ENCODE results near the gene ZNF579.

Gene ZNF579

GRCh38 chr19:55609326-55609725 lies 28.7 kb upstream of the ZNF579 start:
- no peaks in the 10 kb centered on the region for H3K27me3 ChIP-seq (ENCODE audit: control insufficient read depth in 1 of 2, insufficient read depth in 2 of 2, low read length in 2 of 2)
- no peak overlapping the region for H3K4me3 ChIP-seq (ENCODE audit: low read depth in 1 of 2, low read length in 2 of 2)
- H3K9me3 ChIP-seq (ENCODE audit: low read length), result no peaks in the 10 kb centered on the region
- no peak overlapping the region for H3K9ac ChIP-seq (ENCODE audit: low read length)
- peaks cover 27% of the 10 kb centered on the region for H3K4me1 ChIP-seq (ENCODE audit: insufficient read depth, low read length)
- no peak overlapping the region for H3K27ac ChIP-seq (ENCODE audit: low read depth, low read length)
- H3K36me3 ChIP-seq (ENCODE audit: insufficient read depth, low read length), result peaks cover 6% of the 10 kb centered on the region

- Histone ChIP-seq H3K9me3 (ENCODE audit: low read length) (no peaks in the 10 kb centered on the region), H3K4me3 (ENCODE audit: low read depth in 1 of 2, low read length in 2 of 2) (peak overlapping the region in 1 of 2 donors; percentile 86), H3K27me3 (ENCODE audit: control insufficient read depth in 1 of 2, insufficient read depth in 2 of 2, low read length in 2 of 2) (no peaks in the 10 kb centered on the region), H3K36me3 (ENCODE audit: insufficient read depth, low read length) (peaks cover 6% of the 10 kb centered on the region), H3K4me1 (ENCODE audit: insufficient read depth, low read length) (peaks cover 25% of the 10 kb centered on the region), H3K9ac (ENCODE audit: low read length) (peak overlapping the region; percentile 65), H3K27ac (ENCODE audit: low read depth, low read length) (no peak overlapping the region)
These were observed 26.2 kb upstream of the ZNF579 start for GRCh38 chr19:55606817-55607216.

GRCh38 chr19:55606471-55606787 lies 25.8 kb upstream of the ZNF579 start:
- H3K36me3 ChIP-seq (ENCODE audit: insufficient read depth, low read length), result peaks cover 6% of the 10 kb centered on the region
- peaks cover 23% of the 10 kb centered on the region for H3K4me1 ChIP-seq (ENCODE audit: insufficient read depth, low read length)
- peak overlapping the region in 1 of 2 donors; percentile 86 for H3K4me3 ChIP-seq (ENCODE audit: low read depth in 1 of 2, low read length in 2 of 2)
- H3K27me3 ChIP-seq (ENCODE audit: control insufficient read depth in 1 of 2, insufficient read depth in 2 of 2, low read length in 2 of 2), result no peaks in the 10 kb centered on the region
- peak overlapping the region; percentile 20 for H3K27ac ChIP-seq (ENCODE audit: low read depth, low read length)
- peak overlapping the region; percentile 65 for H3K9ac ChIP-seq (ENCODE audit: low read length)
- no peaks in the 10 kb centered on the region for H3K9me3 ChIP-seq (ENCODE audit: low read length)

GRCh38 chr19:55605637-55606470 lies 25.2 kb upstream of the ZNF579 start, which contains the start of gene ZNF865:
Gene ZNF865, plus strand, starts transcription at chr19:55605647. Its CDS starts 7,972 bp downstream, at chr19:55613619.
- peak within 1 kb of the TSS; percentile 93 for H3K27ac ChIP-seq (ENCODE audit: low read depth, low read length)
- peak within 1 kb of the TSS; percentile 66 to 86 for H3K4me3 ChIP-seq (ENCODE audit: low read depth in 1 of 2, low read length in 2 of 2)
- no peaks in the 10 kb centered on the region for H3K9me3 ChIP-seq (ENCODE audit: low read length)
- H3K27me3 ChIP-seq (ENCODE audit: control insufficient read depth in 1 of 2, insufficient read depth in 2 of 2, low read length in 2 of 2), result no peaks in the 10 kb centered on the region
- peak within 1 kb of the TSS; percentile 65 for H3K9ac ChIP-seq (ENCODE audit: low read length)
- peaks cover 6% of the 10 kb centered on the region for H3K36me3 ChIP-seq (ENCODE audit: insufficient read depth, low read length)
- peaks cover 25% of the 10 kb centered on the region for H3K4me1 ChIP-seq (ENCODE audit: insufficient read depth, low read length)

GRCh38 chr19:55605207-55605636 lies 24.6 kb upstream of the ZNF579 start:
- Histone ChIP-seq H3K4me1 (ENCODE audit: insufficient read depth, low read length) (peaks cover 28% of the 10 kb centered on the region), H3K27me3 (ENCODE audit: control insufficient read depth in 1 of 2, insufficient read depth in 2 of 2, low read length in 2 of 2) (no peaks in the 10 kb centered on the region), H3K27ac (ENCODE audit: low read depth, low read length) (peak overlapping the region; percentile 93), H3K36me3 (ENCODE audit: insufficient read depth, low read length) (peaks cover 6% of the 10 kb centered on the region), H3K9ac (ENCODE audit: low read length) (no peak overlapping the region), H3K4me3 (ENCODE audit: low read depth in 1 of 2, low read length in 2 of 2) (peak overlapping the region; percentile 27 to 86), H3K9me3 (ENCODE audit: low read length) (no peaks in the 10 kb centered on the region)

- Histone ChIP-seq H3K9ac (ENCODE audit: low read length) (no peak overlapping the region), H3K36me3 (ENCODE audit: insufficient read depth, low read length) (peaks cover 6% of the 10 kb centered on the region), H3K27me3 (ENCODE audit: control insufficient read depth in 1 of 2, insufficient read depth in 2 of 2, low read length in 2 of 2) (no peaks in the 10 kb centered on the region), H3K4me1 (ENCODE audit: insufficient read depth, low read length) (peaks cover 29% of the 10 kb centered on the region), H3K9me3 (ENCODE audit: low read length) (no peaks in the 10 kb centered on the region), H3K4me3 (ENCODE audit: low read depth in 1 of 2, low read length in 2 of 2) (no peak overlapping the region), H3K27ac (ENCODE audit: low read depth, low read length) (peak overlapping the region; percentile 93)
These were observed 23.1 kb upstream of the ZNF579 start for GRCh38 chr19:55603581-55604292.

- H3K4me1 ChIP-seq (ENCODE audit: insufficient read depth, low read length), result peaks cover 35% of the 10 kb centered on the region
- no peak overlapping the region for H3K27ac ChIP-seq (ENCODE audit: low read depth, low read length)
- no peak overlapping the region for H3K9ac ChIP-seq (ENCODE audit: low read length)
- no peaks in the 10 kb centered on the region for H3K9me3 ChIP-seq (ENCODE audit: low read length)
- H3K36me3 ChIP-seq (ENCODE audit: insufficient read depth, low read length), result peaks cover 6% of the 10 kb centered on the region
- H3K27me3 ChIP-seq (ENCODE audit: control insufficient read depth in 1 of 2, insufficient read depth in 2 of 2, low read length in 2 of 2), result no peaks in the 10 kb centered on the region
- no peak overlapping the region for H3K4me3 ChIP-seq (ENCODE audit: low read depth in 1 of 2, low read length in 2 of 2)
These were observed 22.5 kb upstream of the ZNF579 start for GRCh38 chr19:55603115-55603514.

GRCh38 chr19:55602104-55603001 lies 21.7 kb upstream of the ZNF579 start:
- H3K4me3 ChIP-seq (ENCODE audit: low read depth in 1 of 2, low read length in 2 of 2), result no peak overlapping the region
- no peaks in the 10 kb centered on the region for H3K9me3 ChIP-seq (ENCODE audit: low read length)
- peaks cover 6% of the 10 kb centered on the region for H3K36me3 ChIP-seq (ENCODE audit: insufficient read depth, low read length)
- H3K9ac ChIP-seq (ENCODE audit: low read length), result no peak overlapping the region
- peak overlapping the region; percentile 21 for H3K27ac ChIP-seq (ENCODE audit: low read depth, low read length)
- H3K27me3 ChIP-seq (ENCODE audit: control insufficient read depth in 1 of 2, insufficient read depth in 2 of 2, low read length in 2 of 2), result no peaks in the 10 kb centered on the region
- H3K4me1 ChIP-seq (ENCODE audit: insufficient read depth, low read length), result peaks cover 36% of the 10 kb centered on the region

- peaks cover 23% of the 10 kb centered on the region for H3K4me1 ChIP-seq (ENCODE audit: insufficient read depth, low read length)
- no peaks in the 10 kb centered on the region for H3K9me3 ChIP-seq (ENCODE audit: low read length)
- H3K36me3 ChIP-seq (ENCODE audit: insufficient read depth, low read length), result peaks cover 9% of the 10 kb centered on the region
- H3K27ac ChIP-seq (ENCODE audit: low read depth, low read length), result peak overlapping the region; percentile 99
- peak overlapping the region; percentile 49 for H3K9ac ChIP-seq (ENCODE audit: low read length)
- no peaks in the 10 kb centered on the region for H3K27me3 ChIP-seq (ENCODE audit: control insufficient read depth in 1 of 2, insufficient read depth in 2 of 2, low read length in 2 of 2)
- H3K4me3 ChIP-seq (ENCODE audit: low read depth in 1 of 2, low read length in 2 of 2), result peak overlapping the region; percentile 91 to 95
These were observed 20.4 kb upstream of the ZNF579 start for GRCh38 chr19:55601084-55601483.

- no peaks in the 10 kb centered on the region for H3K9me3 ChIP-seq (ENCODE audit: low read length)
- peak overlapping the region; percentile 91 to 95 for H3K4me3 ChIP-seq (ENCODE audit: low read depth in 1 of 2, low read length in 2 of 2)
- H3K27me3 ChIP-seq (ENCODE audit: control insufficient read depth in 1 of 2, insufficient read depth in 2 of 2, low read length in 2 of 2), result no peaks in the 10 kb centered on the region
- peaks cover 23% of the 10 kb centered on the region for H3K4me1 ChIP-seq (ENCODE audit: insufficient read depth, low read length)
- peaks cover 14% of the 10 kb centered on the region for H3K36me3 ChIP-seq (ENCODE audit: insufficient read depth, low read length)
- peak overlapping the region; percentile 99 for H3K27ac ChIP-seq (ENCODE audit: low read depth, low read length)
- H3K9ac ChIP-seq (ENCODE audit: low read length), result peak overlapping the region; percentile 49
These were observed 20.0 kb upstream of the ZNF579 start for GRCh38 chr19:55600662-55601028.
